CD14-positive monocyte (primary cell): ENCODE measurements around the gene ENAM. TPM values are rescaled to one million over a fixed set of nuclear protein-coding genes. Genes with fewer than 3 reads are reported as not detected.

Source experiments
- DNase-seq, 3 donors: peaks; one replicate each; pipeline ENCODE4 v3.0.0-alpha.2; 2011 to 2022
- H2AFZ ChIP-seq: 2 replicates; pipeline ENCODE4 v1.6.0; 2012; ENCODE audit warnings: mild to moderate bottlenecking, low read depth, low read length, inconsistent platforms; ENCODE audit not compliant: insufficient read depth, poor library complexity, severe bottlenecking
- H3K27ac ChIP-seq, 2 donors: 1 replicate in 1 of 2; 2 replicates in 1 of 2; pipeline ENCODE4 v1.5.1; 2012 to 2013; ENCODE audit warnings: low read length in 2 of 2, control low read depth in 1 of 2, inconsistent platforms in 1 of 2, low read depth in 1 of 2, mild to moderate bottlenecking in 1 of 2
- H3K27me3 ChIP-seq, 2 donors: one replicate each; pipeline versions ENCODE4 v1.6.0 to v1.6.1; 2011 to 2013; ENCODE audit warnings: low read length in 2 of 2; ENCODE audit not compliant: control insufficient read depth in 2 of 2, insufficient read depth in 2 of 2
- H3K36me3 ChIP-seq, 2 donors: replicated peaks in 1 of 2; 1 replicate in 1 of 2; 2 replicates in 1 of 2; pipeline versions ENCODE4 v1.5.1 to v1.6.1; 2012 to 2013; ENCODE audit warnings: low read length in 2 of 2, control low read depth in 1 of 2, inconsistent platforms in 1 of 2, mild to moderate bottlenecking in 1 of 2; ENCODE audit not compliant: insufficient read depth in 2 of 2, control insufficient read depth in 1 of 2
- H3K4me1 ChIP-seq, 2 donors: 1 replicate in 1 of 2; 2 replicates in 1 of 2; pipeline versions ENCODE4 v1.5.1 to v1.6.1; 2012 to 2013; ENCODE audit warnings: low read length in 2 of 2, control low read depth in 1 of 2, inconsistent platforms in 1 of 2, mild to moderate bottlenecking in 1 of 2, moderate library complexity in 1 of 2; ENCODE audit not compliant: insufficient read depth in 2 of 2, control insufficient read depth in 1 of 2
- H3K4me2 ChIP-seq: replicated peaks from 2 replicates; pipeline ENCODE3; 2012; ENCODE audit warnings: low read length, moderate library complexity, mild to moderate bottlenecking; ENCODE audit not compliant: poor library complexity, severe bottlenecking; ENCODE audit errors: extremely low read depth
- H3K4me3 ChIP-seq, 3 experiments: fragments of 200-600 bp in 1 of 3; sonication (generic) in 1 of 3; replicated peaks in 1 of 3; 1 replicate in 2 of 3; 2 replicates in 1 of 3; pipeline ENCODE4 v1.5.1; 2011 to 2013; ENCODE audit warnings: low read length in 3 of 3, mild to moderate bottlenecking in 3 of 3, control low read depth in 2 of 3, low read depth in 2 of 3, inconsistent platforms in 1 of 3, moderate library complexity in 1 of 3
- H3K79me2 ChIP-seq: 2 replicates; pipeline ENCODE4 v1.6.0; 2012; ENCODE audit warnings: mild to moderate bottlenecking, control low read depth, inconsistent platforms, low read length, moderate library complexity; ENCODE audit not compliant: insufficient read depth
- H3K9ac ChIP-seq: 2 replicates; pipeline ENCODE4 v1.6.0; 2017; ENCODE audit warnings: low read length, mild to moderate bottlenecking; ENCODE audit not compliant: insufficient read depth, poor library complexity, severe bottlenecking
- H3K9me3 ChIP-seq, 2 donors: replicated peaks in 1 of 2; 1 replicate in 1 of 2; 2 replicates in 1 of 2; pipeline versions ENCODE4 v1.5.1 to v1.6.1; 2012 to 2013; ENCODE audit warnings: low read length in 2 of 2, control low read depth in 1 of 2; ENCODE audit not compliant: control insufficient read depth in 1 of 2, insufficient read depth in 1 of 2
- H4K20me1 ChIP-seq: 2 replicates; pipeline ENCODE4 v1.6.0; 2012; ENCODE audit warnings: mild to moderate bottlenecking, low read length, control low read depth, moderate library complexity; ENCODE audit not compliant: insufficient read depth
- H3K27ac Mint-ChIP-seq, 7 donors: one replicate each; pipeline ENCODE4 v1.8.0; 2020; ENCODE audit warnings: mild to moderate bottlenecking in 7 of 7, mixed read lengths in 7 of 7, moderate library complexity in 6 of 7, inconsistent platforms in 2 of 7
- H3K27me3 Mint-ChIP-seq, 3 donors: one replicate each; pipeline ENCODE4 v1.8.0; 2021 to 2022; ENCODE audit warnings: low read depth in 3 of 3, mild to moderate bottlenecking in 3 of 3, mixed read lengths in 3 of 3, moderate library complexity in 3 of 3, inconsistent platforms in 1 of 3
- H3K36me3 Mint-ChIP-seq, 2 donors: one replicate each; pipeline ENCODE4 v1.8.0; 2020; ENCODE audit warnings: mixed read lengths in 2 of 2, inconsistent platforms in 1 of 2, mild to moderate bottlenecking in 1 of 2
- H3K4me1 Mint-ChIP-seq: one replicate; pipeline ENCODE4 v1.8.0; 2020; ENCODE audit warnings: mild to moderate bottlenecking, mixed read lengths
- H3K4me3 Mint-ChIP-seq, 2 donors: one replicate each; pipeline ENCODE4 v1.8.0; 2020; ENCODE audit warnings: mild to moderate bottlenecking in 2 of 2, mixed read lengths in 2 of 2, moderate library complexity in 1 of 2
- H3K9me3 Mint-ChIP-seq, 7 donors: one replicate each; pipeline ENCODE4 v1.8.0; 2020 to 2022; ENCODE audit warnings: mixed read lengths in 7 of 7, mild to moderate bottlenecking in 6 of 7, moderate library complexity in 6 of 7, inconsistent platforms in 2 of 7
- CTCF ChIP-seq: fragments of 200-600 bp; IDR thresholded peaks from one replicate; pipeline ENCODE4 v1.8.0; 2022; ENCODE audit warnings: antibody characterized with exemption, mild to moderate bottlenecking
- WGBS: methylation state at CpG from one replicate; pipeline ENCODE4 v1.1.5; 2013; ENCODE audit warnings: missing lambda C conversion rate; ENCODE audit not compliant: insufficient coverage; 5-methylcytosine and 5-hydroxymethylcytosine counted together
- intact Hi-C, 2 donors: fragments of 100-400 bp; cut with micrococcal nuclease; formaldehyde crosslinking; loops; one replicate each; pipeline versions ENCODE4 v1.15.0 to v1.15.1; 2023
- polyA plus RNA-seq, 3 donors: library from polyadenylated mRNA; depleted of rRNA in 1 of 3; unstranded in 2 of 3; stranded (reverse) in 1 of 3; fragments of 300-500 nt in 2 of 3; fragments of >200 nt in 1 of 3; fragmentation: Illumina TruSeq in 2 of 3; gene quantifications; 1 replicate in 2 of 3; 2 replicates in 1 of 3; pipeline ENCODE4 v1.2.3, GENCODE V29; 2012 to 2021

ENAM gene
- polyA plus RNA-seq, 3 donors: not detected

- H3K79me2 ChIP-seq: no peaks in the 10 kb centered on the region
- Mint-ChIP-seq H3K4me1 (no peaks in the 10 kb centered on the region), H3K27ac (no peak overlapping the region), H3K27me3 (peaks cover 0 to 2% (median 0%) of the 10 kb centered on the region in 3 donors), H3K9me3 (peaks cover 0 to 2% (median 0%) of the 10 kb centered on the region in 7 donors), H3K36me3 (no peaks in the 10 kb centered on the region), H3K4me3 (no peak overlapping the region)
- H3K36me3 ChIP-seq: no peaks in the 10 kb centered on the region
- no peaks in the 10 kb centered on the region for H3K9me3 ChIP-seq
- no peak for TF ChIP-seq CTCF
- intact Hi-C loops: no loop called here
- no peaks in the 10 kb centered on the region for H3K4me1 ChIP-seq
- H3K9ac ChIP-seq: no peak overlapping the region
- no peaks in the 10 kb centered on the region for H3K27me3 ChIP-seq
- no peak overlapping the region for H3K27ac ChIP-seq
- WGBS: 100% methylated on average over 2 of the region's 3 CpGs
- DNase-seq: no peak
- no peak overlapping the region for H3K4me2 ChIP-seq
- H2AFZ ChIP-seq: no peak overlapping the region
- no peak overlapping the region for H3K4me3 ChIP-seq
- no peaks in the 10 kb centered on the region for H4K20me1 ChIP-seq
Measured at GRCh38 chr4:70607334-70607853, 21.1 kb upstream of the ENAM start.

- H3K4me1 ChIP-seq: no peaks in the 10 kb centered on the region
- no peaks in the 10 kb centered on the region for H3K9me3 ChIP-seq
- no peak for DNase-seq
- Mint-ChIP-seq H3K27me3 (peaks cover 0 to 2% (median under 1%) of the 10 kb centered on the region in 3 donors), H3K4me3 (no peak overlapping the region), H3K36me3 (no peaks in the 10 kb centered on the region), H3K4me1 (peaks cover 2% of the 10 kb centered on the region), H3K9me3 (peaks cover 0 to 2% (median 0%) of the 10 kb centered on the region in 7 donors), H3K27ac (no peak overlapping the region)
- H3K4me2 ChIP-seq: no peak overlapping the region
- H4K20me1 ChIP-seq: no peaks in the 10 kb centered on the region
- H3K4me3 ChIP-seq: no peak overlapping the region
- no peak overlapping the region for H3K9ac ChIP-seq
- H3K27ac ChIP-seq: no peak overlapping the region
- no peaks in the 10 kb centered on the region for H3K27me3 ChIP-seq
- H3K36me3 ChIP-seq: no peaks in the 10 kb centered on the region
- TF ChIP-seq CTCF: no peak
- no peak overlapping the region for H2AFZ ChIP-seq
- intact Hi-C loops: no loop called here
- WGBS: no CpG with 5 or more reads among the region's 2 CpGs
- no peaks in the 10 kb centered on the region for H3K79me2 ChIP-seq
Measured at GRCh38 chr4:70608324-70608723, 20.2 kb upstream of the ENAM start.
